ENCODE data around the gene SUN3.
"Not testable (repeated sequence)": the region's sequence is repeated elsewhere in the genome, so short reads cannot be mapped to it uniquely, and the experiment has no call there.

The SUN3 gene

GRCh38 chr7:48025624-48026023 is 3.3 kb downstream of the SUN3 start:
- DNase-seq = no peak

DNA sequence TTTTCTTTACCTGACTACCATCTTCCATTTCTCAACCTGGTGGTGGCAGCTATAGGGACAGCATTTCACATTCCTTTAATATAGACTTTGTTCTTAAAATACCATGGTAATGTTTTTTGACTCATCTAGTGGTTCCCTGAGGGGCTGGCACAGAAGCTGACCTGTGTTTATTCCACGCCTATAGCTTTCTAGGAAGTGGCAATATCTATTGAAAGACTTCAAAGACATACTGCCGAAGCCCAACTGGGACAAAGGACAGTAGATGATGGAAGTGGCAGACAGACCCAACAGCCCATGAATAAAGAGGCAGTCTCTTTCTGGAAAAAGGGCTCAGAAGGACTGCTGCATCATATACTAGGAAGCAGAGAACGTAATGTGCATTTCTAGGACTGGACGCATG is 11.2 kb downstream of the SUN3 start:
- no peak for DNase-seq

DNA sequence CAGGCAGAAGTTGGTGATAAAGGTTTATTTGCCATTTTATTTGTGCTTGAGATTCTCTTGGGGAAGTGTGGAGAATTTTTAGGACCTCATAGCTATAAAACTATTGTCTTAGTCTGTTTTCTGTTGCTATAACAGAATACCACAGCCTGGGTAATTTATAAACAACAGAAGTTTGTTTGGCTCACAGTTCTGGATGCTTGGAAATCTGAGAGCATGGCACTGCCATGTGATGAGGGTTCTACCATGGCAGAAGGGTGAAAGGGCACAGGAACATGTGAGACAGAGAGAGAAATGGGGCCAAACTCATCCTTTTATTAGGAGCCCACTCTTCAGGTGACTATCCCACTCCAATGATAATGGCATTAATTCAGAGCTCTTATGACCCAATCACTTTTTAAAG is 12.3 kb downstream of the SUN3 start:
- no peak for DNase-seq

GRCh38 chr7:48011951-48012350 is 17.0 kb downstream of the SUN3 start:
- DNase-seq = no peak

DNA sequence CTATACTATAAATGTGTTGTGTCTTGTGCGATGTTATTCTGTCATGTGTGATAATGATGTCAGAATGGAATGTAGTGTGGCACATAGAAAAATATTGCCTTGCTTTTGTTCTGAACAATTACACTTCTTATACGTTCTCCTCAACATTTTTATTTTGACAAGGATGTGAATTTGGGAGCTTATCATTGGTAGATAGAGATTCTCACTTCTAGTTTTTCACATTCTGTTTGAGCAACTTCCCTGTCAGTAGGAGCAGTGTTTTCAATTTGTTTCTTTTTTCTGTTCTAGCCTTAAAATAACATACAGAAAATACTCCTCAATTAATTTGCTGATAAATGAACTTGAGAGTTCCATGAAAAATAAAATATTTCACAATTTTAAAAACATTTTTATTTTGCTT is 17.6 kb downstream of the SUN3 start:
- DNase-seq = no peak

DNA sequence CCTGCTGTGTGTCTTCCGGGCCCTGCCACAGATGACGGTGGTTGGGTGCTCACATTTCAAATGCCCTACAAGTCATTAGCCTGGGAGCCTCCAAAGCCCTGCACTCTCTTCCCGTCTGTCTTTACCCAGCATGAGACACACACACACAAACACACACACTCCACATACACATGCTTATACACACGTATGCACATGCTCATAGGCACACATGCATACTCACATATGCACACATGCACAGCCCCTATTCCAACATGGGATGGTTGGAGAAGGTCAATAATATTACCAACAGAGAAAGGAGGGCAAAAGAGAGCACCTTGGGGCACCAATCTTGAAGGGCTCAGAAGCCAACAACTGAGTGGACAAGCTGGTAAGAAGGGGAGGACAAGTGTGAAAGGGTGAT is 19.0 kb downstream of the SUN3 start:
- no peak for DNase-seq

- DNase-seq = no peak
These were observed 19.6 kb downstream of the SUN3 start for GRCh38 chr7:48009257-48009656.

DNA sequence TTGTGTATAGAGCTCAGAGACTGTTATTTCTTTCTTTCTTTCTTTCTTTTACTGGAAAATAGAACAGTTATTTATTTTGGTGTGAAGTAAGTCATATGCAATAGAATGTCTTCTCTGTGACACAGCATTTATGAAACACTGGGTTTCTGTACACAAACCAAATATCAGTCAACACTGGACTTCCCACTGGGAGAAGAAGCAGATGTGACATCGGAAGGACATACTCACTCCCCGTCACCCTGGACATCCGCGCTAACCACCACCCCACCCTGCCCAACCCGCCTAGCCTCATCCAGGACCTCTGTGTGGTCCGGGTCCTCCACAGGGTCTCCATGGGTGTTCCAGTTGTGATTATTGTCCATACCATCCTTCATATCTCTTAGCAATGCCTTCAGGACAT is 22.0 kb downstream of the SUN3 start:
- no peak for DNase-seq

GRCh38 chr7:48004638-48005037 is 24.3 kb downstream of the SUN3 start:
- no peak for DNase-seq

DNA sequence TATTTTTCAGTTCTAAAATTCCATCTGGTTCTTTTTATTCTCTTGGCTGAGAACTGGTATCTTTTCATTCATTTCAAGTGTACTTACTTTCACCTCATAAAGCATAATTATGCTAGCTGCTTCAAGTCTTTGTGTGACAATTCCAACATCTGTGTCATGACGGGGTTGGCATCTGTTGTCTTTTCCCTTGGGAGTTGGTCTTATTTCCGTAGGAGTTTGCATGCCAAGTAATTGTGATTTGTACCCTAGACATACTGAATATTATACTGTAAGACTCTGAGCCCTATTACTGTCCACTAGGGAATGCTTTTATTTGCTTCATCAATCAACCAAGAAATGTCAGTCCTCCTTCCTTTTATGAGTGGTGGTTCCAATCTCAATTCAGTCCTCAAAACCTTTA is 24.9 kb downstream of the SUN3 start:
- no peak for DNase-seq

DNA sequence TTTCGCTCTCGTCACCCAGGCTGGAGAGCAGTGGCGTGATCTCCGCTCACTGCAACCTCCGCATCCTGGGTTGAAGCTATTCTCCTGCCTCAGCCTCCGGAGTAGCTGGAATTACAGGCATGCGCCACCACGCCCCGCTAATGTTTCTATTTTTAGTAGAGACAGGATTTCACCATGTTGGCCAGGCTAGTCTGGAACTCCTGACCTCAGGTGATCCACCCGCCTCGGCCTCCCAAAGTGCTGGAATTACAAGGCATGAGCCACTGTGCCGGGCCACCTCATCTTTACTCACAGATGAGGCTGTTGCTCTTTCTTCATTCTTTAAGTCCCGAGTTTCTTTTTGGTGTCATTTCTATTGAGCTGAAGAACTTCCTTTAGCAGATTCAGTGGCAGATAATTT is 28.7 kb downstream of the SUN3 start:
- not testable (repeated sequence) for DNase-seq

DNA sequence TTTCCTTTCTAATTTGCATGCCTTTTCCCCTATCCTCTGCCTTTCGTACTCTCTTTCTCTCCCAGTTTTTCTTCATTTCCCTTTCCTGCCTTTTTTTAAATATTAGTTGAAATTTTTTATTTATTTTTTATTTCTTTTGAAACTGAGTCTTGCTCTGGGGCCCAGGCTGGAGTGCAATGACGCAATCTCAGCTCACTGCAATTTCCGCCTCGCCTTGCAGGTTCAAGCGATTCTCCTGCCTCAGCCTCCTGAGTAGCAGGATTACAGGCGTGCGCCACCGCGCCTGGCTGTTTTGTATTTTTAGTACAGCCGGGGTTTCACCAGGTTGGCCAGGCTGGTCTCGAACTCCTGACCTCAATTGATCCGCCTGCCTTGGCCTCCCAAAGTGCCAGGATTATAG is 29.5 kb downstream of the SUN3 start:
- no peak for DNase-seq

DNA sequence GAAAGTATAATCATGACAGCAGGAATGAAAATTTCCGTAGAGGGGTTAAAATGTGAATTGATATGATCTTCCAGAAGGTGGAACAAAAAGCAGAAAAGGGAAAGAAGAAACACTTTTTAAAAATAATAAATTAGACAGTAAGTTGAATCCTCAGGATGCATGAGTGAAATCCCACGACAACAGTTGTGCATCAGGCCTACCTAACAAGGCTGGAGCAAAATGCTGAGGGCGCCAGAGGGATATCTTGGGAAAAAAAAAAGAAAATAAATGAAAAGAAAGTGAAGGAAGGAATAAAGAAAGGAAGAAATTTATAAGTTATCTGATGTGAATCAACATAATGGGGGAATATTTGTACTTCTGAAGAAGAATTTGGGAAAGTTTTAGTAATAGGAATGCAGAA is 36.5 kb downstream of the SUN3 start:
- no peak for DNase-seq

- DNase-seq = peak; percentile 85
These were observed 37.1 kb downstream of the SUN3 start for GRCh38 chr7:47991741-47992311.

GRCh38 chr7:47991270-47991669 is 37.6 kb downstream of the SUN3 start:
- no peak for DNase-seq

DNA sequence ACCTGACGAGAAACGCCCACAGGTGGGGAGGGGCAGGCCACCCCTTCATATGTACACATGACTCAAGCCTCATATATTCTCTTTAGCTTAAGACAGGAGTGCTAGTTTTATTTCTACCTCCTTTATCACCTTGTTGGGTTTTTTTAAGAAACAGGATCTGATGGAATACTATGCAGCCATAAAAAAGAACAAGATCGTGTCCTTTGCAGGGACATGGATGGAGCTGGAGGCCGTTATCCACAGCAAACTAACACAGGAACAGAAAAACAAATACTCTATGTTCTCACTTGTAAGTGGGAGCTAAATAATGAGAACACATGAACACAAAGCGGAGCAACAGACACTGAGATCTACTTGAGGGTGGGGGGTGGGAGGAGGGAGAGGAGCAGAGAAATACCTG is 38.3 kb downstream of the SUN3 start:
- no peak for DNase-seq

GRCh38 chr7:47989607-47990400 is 39.1 kb downstream of the SUN3 start:
- not testable (repeated sequence) for DNase-seq

DNA sequence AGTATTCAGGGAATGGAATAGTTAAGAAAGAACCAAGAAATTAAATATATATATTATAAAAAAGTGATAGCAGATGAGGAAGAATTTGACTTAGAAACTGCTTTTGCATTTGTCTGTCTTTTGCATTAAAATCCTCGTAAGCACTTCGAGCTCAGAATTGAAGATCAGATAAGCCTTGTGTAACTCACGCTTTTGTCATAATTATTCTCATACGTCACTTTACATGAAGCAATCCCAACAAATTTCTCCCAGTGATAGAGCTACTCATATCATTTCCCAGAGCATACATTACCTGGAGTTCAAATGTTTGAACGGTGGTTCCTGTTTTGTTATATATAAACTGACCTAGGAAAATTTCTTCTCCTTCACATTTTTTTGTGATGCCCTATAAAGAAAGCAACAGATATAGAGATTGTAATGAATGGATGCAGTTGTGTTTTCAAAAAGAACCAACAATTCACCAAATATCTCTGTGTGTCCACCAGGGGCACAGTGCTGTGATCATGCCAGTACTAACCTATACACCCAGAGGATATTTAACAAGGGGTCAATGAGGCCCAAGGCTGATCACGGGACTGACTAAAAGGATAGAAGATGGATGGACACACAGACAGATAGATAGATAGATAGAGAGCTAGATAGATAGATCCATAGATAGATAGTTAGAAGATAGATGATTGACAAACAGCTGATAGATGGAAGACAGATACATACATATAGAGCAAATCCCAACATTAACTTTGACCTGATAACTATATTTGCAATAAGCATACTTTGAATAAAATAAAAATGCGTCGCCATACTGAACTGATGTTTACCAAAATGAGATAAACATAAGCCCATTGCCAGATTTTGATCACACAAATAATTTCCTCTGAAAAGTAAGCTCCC is 40.2 kb downstream of the SUN3 start:
- no peak for DNase-seq

DNA sequence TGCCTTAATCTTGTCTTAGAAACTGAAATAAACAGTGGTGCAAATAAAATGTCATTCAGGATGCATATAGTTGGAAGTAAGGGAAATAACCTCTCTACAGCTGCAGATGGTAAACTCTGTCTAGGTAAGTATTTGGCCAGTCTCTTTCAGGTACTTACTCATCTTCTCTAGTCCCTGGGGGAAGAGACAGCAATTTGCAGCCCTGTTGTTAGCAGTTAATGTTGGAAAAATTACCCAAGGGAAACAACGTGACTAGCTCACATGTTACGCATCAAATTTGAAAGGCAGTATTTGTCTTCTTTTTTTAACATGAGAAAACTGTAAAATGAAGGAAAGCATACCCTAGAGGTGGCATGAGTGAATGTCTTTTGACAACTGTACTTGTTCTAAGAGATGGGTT is 46.3 kb downstream of the SUN3 start:
- no peak for DNase-seq

DNA sequence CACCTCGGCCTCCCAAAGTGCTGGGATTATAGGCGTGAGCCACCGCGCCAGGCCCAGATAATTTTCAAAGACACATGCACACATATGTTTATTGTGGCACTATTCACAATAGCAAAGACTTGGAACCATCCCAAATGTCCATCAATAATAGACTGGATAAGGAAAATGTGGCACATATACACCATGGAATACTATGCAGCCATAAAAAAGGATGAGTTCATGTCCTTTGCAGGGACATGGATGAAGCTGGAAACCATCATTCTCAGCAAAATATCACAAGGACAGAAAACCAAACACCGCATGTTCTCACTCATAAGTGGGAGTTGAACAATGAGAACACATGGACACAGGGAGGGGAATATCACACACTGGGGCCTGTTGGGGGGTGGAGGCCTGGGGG is 48.3 kb downstream of the SUN3 start:
- DNase-seq = not testable (repeated sequence)

DNA sequence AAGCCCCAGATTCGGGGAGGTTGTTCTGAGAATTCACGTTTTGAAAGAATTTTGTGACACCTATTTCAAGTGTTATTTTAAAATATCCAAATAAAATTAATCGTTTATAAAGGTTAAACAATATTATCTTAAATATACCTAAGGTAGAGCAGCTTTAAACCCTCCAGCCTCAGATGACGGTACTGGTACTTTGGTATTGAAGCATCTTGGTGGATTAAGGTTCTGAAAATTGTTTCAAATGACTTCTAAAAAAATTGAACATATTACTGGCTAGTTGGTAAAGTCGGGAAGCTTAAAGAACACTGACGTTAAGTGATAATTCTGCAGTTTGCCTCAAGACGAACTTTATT is 49.1 kb downstream of the SUN3 start:
- DNase-seq = no peak

- DNase-seq = peak; percentile 92
These were observed 49.6 kb downstream of the SUN3 start, which contains the start of gene HUS1 for GRCh38 chr7:47979145-47979831. Gene HUS1, minus strand, starts transcription at chr7:47979615. Its CDS starts 96 bp downstream, at chr7:47979519.

DNA sequence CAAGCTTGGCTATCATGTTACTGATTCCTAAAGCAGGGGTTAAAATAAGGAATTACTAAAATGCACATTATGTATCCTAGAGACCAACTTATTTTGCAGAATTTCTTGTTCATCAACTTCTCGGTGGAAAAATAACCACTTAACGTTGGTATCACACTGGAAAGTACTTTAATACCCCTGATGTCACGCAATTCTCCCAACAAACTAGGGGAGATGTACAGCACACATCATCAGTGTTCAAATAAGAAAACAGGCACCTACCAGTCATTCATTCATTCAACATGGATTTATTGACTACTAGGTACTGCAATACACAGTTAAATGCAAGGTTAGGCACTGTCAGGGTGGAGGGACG is 50.1 kb downstream of the SUN3 start:
- DNase-seq = no peak
